NT2/D1 (cell line): ENCODE data around the gene OTOF.

Experiments
- DNase-seq: peaks from one replicate; pipeline ENCODE4 v3.0.0-alpha.2; 2011; ENCODE audit warnings: low read depth, low spot score
- H3K27me3 ChIP-seq: 2 replicates; pipeline ENCODE4 v1.6.0; 2011; ENCODE audit warnings: mild to moderate bottlenecking; ENCODE audit not compliant: insufficient read length, insufficient read depth
- H3K36me3 ChIP-seq: 2 replicates; pipeline ENCODE4 v1.6.1; 2011; ENCODE audit warnings: mild to moderate bottlenecking, low read length, mixed read lengths; ENCODE audit not compliant: insufficient read depth, insufficient read length
- H3K4me1 ChIP-seq: 2 replicates; pipeline ENCODE4 v1.5.1; 2011; ENCODE audit not compliant: insufficient read depth, insufficient read length
- H3K4me3 ChIP-seq: 2 replicates; pipeline ENCODE4 v1.5.1; 2011; ENCODE audit warnings: low read depth; ENCODE audit not compliant: insufficient read length
- H3K9ac ChIP-seq: 2 replicates; pipeline ENCODE4 v1.6.0; 2011; ENCODE audit warnings: low read depth; ENCODE audit not compliant: insufficient read length
- H3K9me3 ChIP-seq: 2 replicates; pipeline ENCODE4 v1.5.1; 2011; ENCODE audit warnings: mild to moderate bottlenecking, low read length; ENCODE audit not compliant: insufficient read depth
- SUZ12 ChIP-seq: IDR thresholded peaks from 2 replicates; pipeline ENCODE4 v1.6.1; 2011; ENCODE audit not compliant: insufficient read length, insufficient read depth; ENCODE audit errors: extremely low read depth
- YY1 ChIP-seq: IDR thresholded peaks from 2 replicates; pipeline ENCODE4 v1.6.1; 2011; ENCODE audit not compliant: insufficient read length, insufficient read depth
- ZNF274 ChIP-seq: IDR thresholded peaks from 2 replicates; pipeline ENCODE4 v1.6.1; 2011; ENCODE audit warnings: mild to moderate bottlenecking, low read depth, low read length

Gene OTOF

GRCh38 chr2:26442707-26443106 is 35.2 kb downstream of the OTOF start:
- no peaks in the 10 kb centered on the region for H3K36me3 ChIP-seq
- H3K4me1 ChIP-seq = no peaks in the 10 kb centered on the region
- DNase-seq = no peak
- H3K27me3 ChIP-seq = no peaks in the 10 kb centered on the region
- H3K4me3 ChIP-seq = no peak overlapping the region
- TF ChIP-seq ZNF274 = no peak
- no peak for TF ChIP-seq SUZ12
- no peak for TF ChIP-seq YY1
- no peak overlapping the region for H3K9ac ChIP-seq
- no peaks in the 10 kb centered on the region for H3K9me3 ChIP-seq

GRCh38 chr2:26442301-26442700 is 35.6 kb downstream of the OTOF start:
- H3K4me3 ChIP-seq = no peak overlapping the region
- no peaks in the 10 kb centered on the region for H3K9me3 ChIP-seq
- no peak for DNase-seq
- H3K27me3 ChIP-seq = no peaks in the 10 kb centered on the region
- no peak for TF ChIP-seq ZNF274
- TF ChIP-seq YY1 = no peak
- TF ChIP-seq SUZ12 = no peak
- no peaks in the 10 kb centered on the region for H3K4me1 ChIP-seq
- H3K9ac ChIP-seq = no peak overlapping the region
- no peaks in the 10 kb centered on the region for H3K36me3 ChIP-seq

DNA sequence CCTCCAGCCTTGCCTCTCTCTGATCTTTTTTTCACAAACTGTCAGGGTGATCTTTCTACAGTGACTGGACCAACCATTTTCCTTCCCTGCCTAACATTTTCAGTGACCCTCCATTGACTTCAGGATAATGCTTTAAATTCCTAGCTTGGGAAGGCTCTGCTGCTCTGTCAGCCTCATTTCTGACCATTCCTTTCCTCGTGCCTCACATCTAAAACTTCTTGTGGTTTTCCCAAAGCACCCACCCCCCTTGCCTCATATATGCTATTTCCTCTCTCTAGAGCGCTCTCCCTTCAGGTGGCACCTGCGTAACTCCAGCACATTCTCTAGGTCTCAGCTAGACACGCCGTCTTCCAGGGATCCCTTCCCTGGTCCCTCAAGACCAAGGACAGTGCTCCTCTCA is 39.0 kb downstream of the OTOF start:
- Histone ChIP-seq H3K4me3 (no peak overlapping the region), H3K27me3 (no peaks in the 10 kb centered on the region), H3K4me1 (no peaks in the 10 kb centered on the region), H3K36me3 (no peaks in the 10 kb centered on the region), H3K9me3 (no peaks in the 10 kb centered on the region), H3K9ac (no peak overlapping the region)
- no peak for DNase-seq
- TF ChIP-seq ZNF274 (no peak), SUZ12 (no peak), YY1 (no peak)

- H3K9me3 ChIP-seq = no peaks in the 10 kb centered on the region
- no peaks in the 10 kb centered on the region for H3K36me3 ChIP-seq
- DNase-seq = no peak
- H3K4me1 ChIP-seq = no peaks in the 10 kb centered on the region
- TF ChIP-seq SUZ12 (no peak), YY1 (no peak), ZNF274 (no peak)
- H3K27me3 ChIP-seq = no peaks in the 10 kb centered on the region
- no peak overlapping the region for H3K4me3 ChIP-seq
- H3K9ac ChIP-seq = no peak overlapping the region
Measured at GRCh38 chr2:26438526-26438925, 39.4 kb downstream of the OTOF start.

GRCh38 chr2:26435106-26435505 is 42.8 kb downstream of the OTOF start:
- Histone ChIP-seq H3K4me1 (no peaks in the 10 kb centered on the region), H3K9ac (no peak overlapping the region), H3K36me3 (no peaks in the 10 kb centered on the region), H3K9me3 (no peaks in the 10 kb centered on the region), H3K27me3 (no peaks in the 10 kb centered on the region), H3K4me3 (no peak overlapping the region)
- TF ChIP-seq YY1 (no peak), ZNF274 (no peak), SUZ12 (no peak)
- no peak for DNase-seq

DNA sequence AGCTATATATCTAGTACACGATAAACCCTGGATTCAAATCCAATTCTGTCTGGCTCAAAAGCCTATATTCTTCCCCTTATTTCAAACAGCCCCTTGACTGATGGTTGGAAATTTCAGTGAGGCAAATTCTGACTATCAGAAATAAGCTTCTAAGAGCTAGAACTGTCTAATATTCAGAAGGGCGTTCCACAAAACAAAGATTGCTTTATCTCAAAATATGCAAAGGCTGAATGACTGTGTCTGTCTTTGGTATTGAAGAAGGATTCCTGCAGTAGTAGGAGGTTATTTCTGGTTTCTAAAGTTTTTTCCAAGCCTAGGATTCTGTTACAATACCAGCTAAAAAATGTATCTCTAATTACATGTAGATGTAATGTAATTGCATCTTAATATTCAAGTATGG is 45.1 kb downstream of the OTOF start:
- no peaks in the 10 kb centered on the region for H3K9me3 ChIP-seq
- no peaks in the 10 kb centered on the region for H3K4me1 ChIP-seq
- no peak for TF ChIP-seq YY1
- TF ChIP-seq ZNF274 = no peak
- H3K36me3 ChIP-seq = no peaks in the 10 kb centered on the region
- H3K9ac ChIP-seq = no peak overlapping the region
- no peak overlapping the region for H3K4me3 ChIP-seq
- DNase-seq = no peak
- H3K27me3 ChIP-seq = no peaks in the 10 kb centered on the region

DNA sequence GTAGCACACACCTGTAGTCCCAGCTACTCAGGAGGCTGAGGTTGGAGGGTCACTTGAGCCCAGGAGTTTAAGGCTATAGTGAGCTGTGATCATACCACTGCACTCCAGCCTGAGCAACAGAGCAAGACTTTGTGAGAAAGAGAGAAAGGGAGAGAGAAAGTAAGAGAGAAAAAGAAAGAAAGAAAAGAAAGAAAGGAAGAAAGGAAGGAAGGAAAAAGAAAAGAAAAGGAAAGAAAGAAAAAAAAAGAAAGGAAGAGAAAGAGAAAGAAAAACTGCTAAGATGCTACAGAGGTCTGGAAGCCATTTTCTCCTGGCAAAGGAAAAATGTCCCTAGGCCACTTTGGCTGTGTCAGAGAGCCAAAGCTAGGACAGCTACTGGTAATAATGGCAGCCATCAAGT is 45.6 kb downstream of the OTOF start:
- no peak overlapping the region for H3K4me3 ChIP-seq
- no peak overlapping the region for H3K9ac ChIP-seq
- H3K27me3 ChIP-seq = no peaks in the 10 kb centered on the region
- no peak for DNase-seq
- no peaks in the 10 kb centered on the region for H3K4me1 ChIP-seq
- H3K36me3 ChIP-seq = no peaks in the 10 kb centered on the region
- TF ChIP-seq SUZ12 (no peak), YY1 (no peak), ZNF274 (no peak)
- no peaks in the 10 kb centered on the region for H3K9me3 ChIP-seq

DNA sequence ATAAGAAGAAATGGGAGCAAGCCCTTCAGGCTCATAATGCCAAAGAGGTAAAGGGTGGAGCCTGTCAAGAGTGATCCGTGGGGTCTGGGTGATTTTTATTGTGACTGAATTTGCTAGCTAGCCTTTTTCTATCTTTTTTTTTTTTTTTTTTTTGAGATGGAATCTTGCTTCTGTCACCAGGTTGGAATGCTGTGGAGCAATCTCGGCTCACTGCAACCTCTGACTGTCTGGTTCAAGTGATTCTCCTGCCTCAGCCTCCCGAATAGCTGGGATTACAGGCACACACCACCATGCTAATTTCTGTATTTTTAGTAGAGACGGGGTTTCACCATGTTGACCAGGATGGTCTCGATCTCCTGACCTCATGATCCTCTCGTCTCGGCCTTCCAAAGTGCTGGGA is 47.1 kb downstream of the OTOF start:
- Histone ChIP-seq H3K9ac (no peak overlapping the region), H3K4me1 (no peaks in the 10 kb centered on the region), H3K36me3 (no peaks in the 10 kb centered on the region), H3K27me3 (no peaks in the 10 kb centered on the region), H3K9me3 (no peaks in the 10 kb centered on the region), H3K4me3 (no peak overlapping the region)
- no peak for TF ChIP-seq YY1
- TF ChIP-seq ZNF274 = no peak
- TF ChIP-seq SUZ12 = no peak
- no peak for DNase-seq
